Activated naive CD8-positive, alpha-beta T cell (primary cell): ENCODE measurements around the gene GFOD2.
A peak's percentile ranks its signal among the peaks of the same experiment; 100 is the strongest.
"Not testable (repeated sequence)": the region's sequence is repeated elsewhere in the genome, so short reads cannot be mapped to it uniquely, and the experiment has no call there.

Experiments
- H3K27ac Mint-ChIP-seq: one replicate; pipeline ENCODE4 v1.8.0; 2021; ENCODE audit warnings: mixed read lengths
- H3K27me3 Mint-ChIP-seq: one replicate; pipeline ENCODE4 v1.8.0; 2021; ENCODE audit warnings: mixed read lengths
- H3K36me3 Mint-ChIP-seq: one replicate; pipeline ENCODE4 v1.8.0; 2021; ENCODE audit warnings: mixed read lengths
- H3K4me1 Mint-ChIP-seq: one replicate; pipeline ENCODE4 v1.8.0; 2021; ENCODE audit warnings: low read depth, mixed read lengths
- H3K4me3 Mint-ChIP-seq: one replicate; pipeline ENCODE4 v1.8.0; 2021; ENCODE audit warnings: mild to moderate bottlenecking, mixed read lengths
- H3K9me3 Mint-ChIP-seq: one replicate; pipeline ENCODE4 v1.8.0; 2021; ENCODE audit warnings: low read depth, mixed read lengths

Gene GFOD2

GRCh38 chr16:67719048-67719777 is at the start of gene GFOD2:
Gene GFOD2 (minus strand): TSS chr16:67719316. CDS start chr16:67685715, 33,601 bp downstream.
- H3K4me3 Mint-ChIP-seq = peak within 1 kb of the TSS; percentile 95
- peak within 1 kb of the TSS; percentile 98 for H3K27ac Mint-ChIP-seq
- peaks cover 7% of the 10 kb centered on the region for H3K36me3 Mint-ChIP-seq
- no peaks in the 10 kb centered on the region for H3K27me3 Mint-ChIP-seq
- H3K4me1 Mint-ChIP-seq = peaks cover 31% of the 10 kb centered on the region
- no peaks in the 10 kb centered on the region for H3K9me3 Mint-ChIP-seq

- Mint-ChIP-seq H3K36me3 (peaks cover 8% of the 10 kb centered on the region), H3K27ac (no peak overlapping the region), H3K4me1 (peaks cover 5% of the 10 kb centered on the region), H3K9me3 (no peaks in the 10 kb centered on the region), H3K27me3 (no peaks in the 10 kb centered on the region), H3K4me3 (no peak overlapping the region)
Measured at GRCh38 chr16:67767953-67768352, 48.8 kb upstream of the GFOD2 start.

- Mint-ChIP-seq H3K27ac (no peak overlapping the region), H3K4me3 (no peak overlapping the region), H3K36me3 (peaks cover 5% of the 10 kb centered on the region), H3K27me3 (no peaks in the 10 kb centered on the region), H3K9me3 (no peaks in the 10 kb centered on the region), H3K4me1 (peaks cover 3% of the 10 kb centered on the region)
Measured at GRCh38 chr16:67766291-67766690, 47.2 kb upstream of the GFOD2 start.

GRCh38 chr16:67764158-67764667 is 45.1 kb upstream of the GFOD2 start:
- Mint-ChIP-seq H3K4me3 (no peak overlapping the region), H3K4me1 (peaks cover 9% of the 10 kb centered on the region), H3K27ac (no peak overlapping the region), H3K27me3 (no peaks in the 10 kb centered on the region), H3K9me3 (no peaks in the 10 kb centered on the region), H3K36me3 (peaks cover 3% of the 10 kb centered on the region)

- Mint-ChIP-seq H3K27ac (no peak overlapping the region), H3K27me3 (no peaks in the 10 kb centered on the region), H3K4me3 (no peak overlapping the region), H3K4me1 (peaks cover 9% of the 10 kb centered on the region), H3K9me3 (no peaks in the 10 kb centered on the region), H3K36me3 (peaks cover 3% of the 10 kb centered on the region)
Measured at GRCh38 chr16:67763066-67763465, 44.0 kb upstream of the GFOD2 start.

- peaks cover 3% of the 10 kb centered on the region for H3K36me3 Mint-ChIP-seq
- peaks cover 9% of the 10 kb centered on the region for H3K4me1 Mint-ChIP-seq
- no peak overlapping the region for H3K4me3 Mint-ChIP-seq
- no peak overlapping the region for H3K27ac Mint-ChIP-seq
- no peaks in the 10 kb centered on the region for H3K9me3 Mint-ChIP-seq
- no peaks in the 10 kb centered on the region for H3K27me3 Mint-ChIP-seq
Measured at GRCh38 chr16:67762385-67762784, 43.3 kb upstream of the GFOD2 start.

- H3K27ac Mint-ChIP-seq = no peak overlapping the region
Measured at GRCh38 chr16:67761924-67762323, 42.8 kb upstream of the GFOD2 start.

GRCh38 chr16:67760956-67761230 is 41.8 kb upstream of the GFOD2 start:
- H3K27me3 Mint-ChIP-seq = no peaks in the 10 kb centered on the region
- H3K27ac Mint-ChIP-seq = no peak overlapping the region
- no peak overlapping the region for H3K4me3 Mint-ChIP-seq
- H3K36me3 Mint-ChIP-seq = no peaks in the 10 kb centered on the region
- H3K9me3 Mint-ChIP-seq = no peaks in the 10 kb centered on the region
- H3K4me1 Mint-ChIP-seq = peaks cover 9% of the 10 kb centered on the region

More at GRCh38 chr16:67761924-67762323, 42.8 kb upstream of the GFOD2 start:
- Mint-ChIP-seq H3K9me3 (no peaks in the 10 kb centered on the region), H3K36me3 (peaks cover 3% of the 10 kb centered on the region), H3K4me3 (no peak overlapping the region), H3K4me1 (peaks cover 9% of the 10 kb centered on the region), H3K27me3 (no peaks in the 10 kb centered on the region)

- Mint-ChIP-seq H3K9me3 (no peaks in the 10 kb centered on the region), H3K36me3 (no peaks in the 10 kb centered on the region), H3K27ac (no peak overlapping the region), H3K4me1 (peaks cover 9% of the 10 kb centered on the region), H3K27me3 (no peaks in the 10 kb centered on the region), H3K4me3 (no peak overlapping the region)
Measured at GRCh38 chr16:67760206-67760955, 41.3 kb upstream of the GFOD2 start.

- no peaks in the 10 kb centered on the region for H3K27me3 Mint-ChIP-seq
- H3K4me3 Mint-ChIP-seq = no peak overlapping the region
- H3K27ac Mint-ChIP-seq = peak overlapping the region; percentile 46
- H3K4me1 Mint-ChIP-seq = peaks cover 9% of the 10 kb centered on the region
- no peaks in the 10 kb centered on the region for H3K9me3 Mint-ChIP-seq
- no peaks in the 10 kb centered on the region for H3K36me3 Mint-ChIP-seq
Measured at GRCh38 chr16:67758966-67759365, 39.9 kb upstream of the GFOD2 start.

GRCh38 chr16:67758006-67758405 is 38.9 kb upstream of the GFOD2 start:
- Mint-ChIP-seq H3K9me3 (no peaks in the 10 kb centered on the region), H3K36me3 (no peaks in the 10 kb centered on the region), H3K4me3 (no peak overlapping the region), H3K4me1 (peaks cover 7% of the 10 kb centered on the region), H3K27me3 (no peaks in the 10 kb centered on the region), H3K27ac (no peak overlapping the region)

- Mint-ChIP-seq H3K36me3 (no peaks in the 10 kb centered on the region), H3K4me3 (no peak overlapping the region), H3K27ac (no peak overlapping the region), H3K9me3 (no peaks in the 10 kb centered on the region), H3K4me1 (no peaks in the 10 kb centered on the region), H3K27me3 (no peaks in the 10 kb centered on the region)
Measured at GRCh38 chr16:67752641-67753040, 33.5 kb upstream of the GFOD2 start.

GRCh38 chr16:67751331-67751730 is 32.2 kb upstream of the GFOD2 start:
- not testable (repeated sequence) for H3K27me3 Mint-ChIP-seq, H3K36me3 Mint-ChIP-seq, H3K4me3 Mint-ChIP-seq, H3K4me1 Mint-ChIP-seq, H3K9me3 Mint-ChIP-seq, H3K27ac Mint-ChIP-seq

- Mint-ChIP-seq H3K27ac (no peak overlapping the region), H3K4me1 (no peaks in the 10 kb centered on the region), H3K27me3 (no peaks in the 10 kb centered on the region), H3K9me3 (no peaks in the 10 kb centered on the region), H3K4me3 (no peak overlapping the region), H3K36me3 (peaks cover 2% of the 10 kb centered on the region)
Measured at GRCh38 chr16:67750466-67750865, 31.4 kb upstream of the GFOD2 start.

- Mint-ChIP-seq H3K27me3 (no peaks in the 10 kb centered on the region), H3K36me3 (peaks cover 2% of the 10 kb centered on the region), H3K4me1 (no peaks in the 10 kb centered on the region), H3K4me3 (no peak overlapping the region), H3K27ac (no peak overlapping the region), H3K9me3 (no peaks in the 10 kb centered on the region)
Measured at GRCh38 chr16:67749436-67750078, 30.4 kb upstream of the GFOD2 start.
